Left hindlimb (tissue), 1 donor: Measurements from ENCODE around the gene BNIP3.
"Not testable (repeated sequence)": the region's sequence is repeated elsewhere in the genome, so short reads cannot be mapped to it uniquely, and the experiment has no call there.

Source experiments
- DNase-seq: peaks from one replicate; pipeline ENCODE4 v3.0.0-alpha.2; 2018

BNIP3 gene

GRCh38 chr10:132001238-132001972 lies 19.7 kb upstream of the BNIP3 start:
- no peak for DNase-seq

GRCh38 chr10:131998845-131999681 lies 17.3 kb upstream of the BNIP3 start:
- no peak for DNase-seq

- DNase-seq, result no peak
Observed at GRCh38 chr10:131998050-131998844, 16.5 kb upstream of the BNIP3 start.

DNA sequence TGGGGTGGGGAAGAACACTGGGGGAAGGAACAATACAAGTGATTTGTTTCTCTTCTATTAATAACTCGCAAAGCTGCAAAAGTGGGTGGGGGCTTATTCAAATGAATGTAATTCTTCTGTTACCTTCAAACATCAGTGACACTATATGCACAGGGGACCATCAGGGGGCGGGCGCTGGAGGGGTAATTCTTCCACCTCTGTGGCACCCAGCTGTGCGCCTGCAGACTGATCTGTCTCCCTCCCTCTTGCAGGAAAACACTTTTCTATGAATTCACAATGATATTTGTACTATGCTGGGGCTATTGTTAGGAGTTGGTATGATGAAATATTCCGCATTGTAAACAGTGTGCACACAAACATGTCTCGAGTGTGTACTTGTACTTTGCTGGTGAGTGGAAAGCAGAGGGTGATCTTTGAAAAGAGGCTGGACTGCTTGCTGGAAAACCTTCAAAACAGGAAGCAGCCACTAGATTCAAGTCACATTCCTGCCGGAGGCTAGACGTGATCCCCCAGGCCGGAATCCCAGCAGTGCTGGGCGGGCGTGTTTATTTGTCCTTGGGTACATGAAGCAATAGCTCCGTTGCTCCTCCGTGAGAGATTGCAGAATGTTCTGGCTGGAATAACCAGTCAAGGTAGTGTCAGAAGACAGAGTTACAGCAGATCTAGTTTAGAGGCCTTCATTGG lies 15.8 kb upstream of the BNIP3 start:
- no peak for DNase-seq

GRCh38 chr10:131996466-131997365 lies 15.0 kb upstream of the BNIP3 start:
- DNase-seq, result no peak

DNA sequence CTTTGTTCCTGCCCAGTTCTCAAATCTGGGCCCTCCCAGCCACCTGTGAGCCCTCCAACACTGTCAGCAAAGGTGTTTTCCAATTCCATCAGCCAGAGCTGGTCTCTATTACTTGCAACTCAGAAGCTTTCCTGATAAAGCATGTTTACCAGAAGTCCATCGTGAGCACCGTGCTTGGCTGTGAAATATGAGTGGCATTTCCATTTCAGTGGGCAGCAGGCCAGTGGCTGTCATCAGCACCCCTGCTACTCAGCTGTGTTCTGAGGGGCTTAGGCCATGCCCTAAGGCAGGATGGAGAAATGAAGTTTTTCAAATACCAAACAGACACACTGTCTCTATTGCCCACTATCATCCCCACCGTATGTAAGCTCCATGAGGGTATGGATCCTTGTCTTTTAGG lies 12.7 kb upstream of the BNIP3 start:
- DNase-seq, result no peak

DNA sequence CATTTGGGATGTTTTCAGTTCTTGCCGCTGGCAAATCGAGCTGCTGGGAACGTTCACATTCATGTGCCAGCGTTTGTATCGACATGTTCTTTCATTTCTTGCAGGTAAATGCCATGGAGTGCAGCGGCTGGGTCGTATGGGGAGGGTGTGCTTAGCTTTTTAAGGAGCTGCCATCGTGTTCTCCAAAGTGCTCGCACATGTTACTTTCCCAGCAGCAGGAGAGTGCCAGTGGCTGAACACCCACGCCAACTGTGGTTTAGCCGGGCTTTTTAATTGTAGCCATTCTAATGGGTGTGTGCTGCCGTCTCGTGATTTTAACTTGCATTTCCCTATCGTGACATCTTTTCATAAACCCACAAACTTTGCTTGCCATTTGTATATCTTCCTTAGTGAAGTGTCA lies 11.6 kb upstream of the BNIP3 start:
- DNase-seq, result no peak

GRCh38 chr10:131991726-131992125 lies 10.0 kb upstream of the BNIP3 start:
- DNase-seq, result no peak

DNA sequence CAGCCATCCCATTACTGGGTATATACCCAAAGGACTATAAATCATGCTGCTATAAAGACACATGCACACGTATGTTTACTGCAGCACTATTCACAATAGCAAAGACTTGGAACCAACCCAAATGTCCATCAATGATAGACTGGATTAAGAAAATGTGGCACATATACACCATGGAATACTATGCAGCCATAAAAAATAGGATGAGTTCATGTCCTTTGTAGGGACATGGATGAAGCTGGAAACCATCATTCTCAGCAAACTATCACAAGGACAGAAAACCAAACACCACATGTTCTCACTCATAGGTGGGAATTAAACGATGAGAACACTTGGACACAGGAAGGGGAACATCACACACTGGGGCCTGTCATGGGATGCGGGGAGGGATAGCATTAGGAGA lies 6.1 kb upstream of the BNIP3 start:
- DNase-seq, result not testable (repeated sequence)

- not testable (repeated sequence) for DNase-seq
Observed at GRCh38 chr10:131987301-131987700, 5.6 kb upstream of the BNIP3 start.

DNA sequence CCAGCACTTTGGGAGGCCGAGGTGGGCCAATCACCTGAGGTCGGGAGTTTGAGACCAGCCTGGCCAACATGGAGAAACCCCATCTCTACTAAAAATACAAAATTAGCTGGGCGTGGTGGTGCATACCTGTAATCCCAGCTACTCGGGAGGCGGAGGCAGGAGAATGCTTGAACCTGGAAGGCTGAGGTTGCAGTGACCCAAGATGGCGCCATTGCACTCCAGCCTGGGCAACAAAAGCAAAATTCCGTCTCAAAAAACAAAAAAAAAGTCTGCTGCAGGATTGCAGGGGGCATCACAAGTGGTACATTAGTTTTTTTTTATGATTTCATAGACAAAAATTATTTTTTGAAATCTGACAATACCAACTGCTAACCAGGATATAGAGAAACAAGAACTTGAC lies 5.1 kb upstream of the BNIP3 start:
- DNase-seq, result not testable (repeated sequence)

GRCh38 chr10:131983780-131984179 lies 2.1 kb upstream of the BNIP3 start:
- DNase-seq, result no peak

GRCh38 chr10:131982796-131983195 lies 1.1 kb upstream of the BNIP3 start:
- no peak for DNase-seq

DNA sequence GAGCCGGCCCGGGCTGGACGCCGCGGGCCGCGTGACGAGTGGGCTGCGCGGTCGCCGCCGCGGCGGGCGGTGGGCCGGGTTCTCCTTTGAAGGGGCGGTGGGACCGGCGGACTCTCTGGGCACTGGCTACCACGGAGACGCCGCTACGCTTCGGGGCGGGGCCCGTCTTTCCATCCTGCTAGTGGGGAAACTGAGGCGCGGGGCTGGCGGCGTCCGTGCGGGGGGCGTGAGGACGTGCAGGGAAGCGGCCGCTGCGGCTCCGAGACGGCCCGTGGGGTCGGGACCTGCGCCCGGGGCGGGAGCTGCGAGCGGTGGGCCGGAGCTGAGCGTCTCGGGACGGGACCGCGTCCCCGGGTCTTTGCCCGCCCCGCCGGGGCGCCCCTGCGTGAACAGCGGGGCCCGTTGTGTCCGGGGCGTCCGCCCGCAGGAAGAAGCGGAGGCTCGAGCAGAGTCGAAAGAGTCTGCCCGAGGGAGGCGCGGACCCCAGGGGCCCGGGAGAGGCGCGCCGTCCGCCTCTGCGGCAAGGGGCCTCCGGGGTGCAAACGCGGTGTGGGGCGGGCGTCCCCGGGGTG lies 548 bp upstream of the BNIP3 start:
- DNase-seq, result no peak

GRCh38 chr10:131980761-131981428 lies 828 bp downstream of the BNIP3 start:
- DNase-seq, result no peak

GRCh38 chr10:131980321-131980720 lies 1.4 kb downstream of the BNIP3 start:
- no peak for DNase-seq

DNA sequence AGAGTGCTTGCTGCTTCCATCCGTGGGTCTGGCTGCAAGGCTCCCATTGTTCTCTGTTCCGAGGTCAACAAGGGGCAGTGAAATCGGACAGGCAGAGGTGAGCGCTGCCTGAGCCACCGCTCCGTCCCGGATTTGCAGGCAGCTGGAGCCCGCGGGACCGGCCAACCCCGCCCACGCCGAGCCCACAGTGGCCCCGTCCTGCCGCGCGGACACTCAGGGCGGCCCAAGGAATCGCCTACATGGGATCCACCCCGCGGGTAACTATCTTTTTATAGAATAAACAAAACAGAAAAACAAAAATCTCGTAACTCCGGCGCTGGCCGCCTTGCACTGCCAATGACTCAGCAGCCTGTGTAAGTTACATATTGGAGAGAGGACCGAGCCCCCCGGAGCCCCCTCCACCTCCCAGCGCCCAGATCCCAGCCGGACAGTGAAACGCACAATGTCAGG lies 1.9 kb downstream of the BNIP3 start:
- no peak for DNase-seq

DNA sequence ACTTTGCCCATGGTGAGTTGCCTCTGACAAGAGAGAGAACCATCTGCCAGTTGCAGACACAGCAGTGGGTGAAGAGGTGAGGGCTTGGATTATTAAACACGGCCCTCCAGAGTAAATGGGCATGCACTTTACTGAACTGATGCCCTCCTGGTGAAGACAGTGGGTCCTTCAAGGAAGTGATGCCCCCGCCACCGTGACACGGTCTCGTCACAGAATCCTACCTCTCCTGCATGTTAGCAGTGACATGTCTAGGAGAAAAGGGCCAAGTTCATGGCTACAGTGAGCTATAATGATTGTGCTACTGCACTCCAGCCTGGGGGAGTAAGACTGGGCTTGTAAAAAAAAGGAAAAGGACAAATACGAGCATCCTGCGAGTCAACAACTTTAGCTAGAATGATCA lies 2.4 kb downstream of the BNIP3 start:
- no peak for DNase-seq

GRCh38 chr10:131978851-131979250 lies 2.9 kb downstream of the BNIP3 start:
- DNase-seq, result no peak

DNA sequence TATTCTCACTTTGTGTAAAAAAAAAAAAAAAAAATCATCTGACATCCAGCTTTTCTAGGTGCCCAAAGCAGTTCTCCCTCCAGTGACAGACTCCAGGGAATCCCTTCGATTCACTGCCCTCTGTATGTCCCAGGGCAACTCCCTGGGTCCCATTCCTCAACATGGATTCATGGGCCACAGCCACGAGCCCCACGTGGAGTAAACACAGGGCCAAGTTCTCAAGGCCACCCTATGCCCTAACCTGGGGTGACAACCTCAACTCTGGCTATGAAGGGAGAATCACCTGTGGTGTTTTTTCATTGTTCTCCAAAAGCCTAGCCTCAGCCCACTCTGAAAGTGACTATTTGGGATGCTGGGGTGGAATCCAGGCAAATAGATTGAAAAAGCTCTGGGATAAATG lies 3.4 kb downstream of the BNIP3 start:
- no peak for DNase-seq
